Left ventricle myocardium superior (tissue), 1 donor: ENCODE data around the gene MAGEA9B. TPM values are rescaled to one million over a fixed set of nuclear protein-coding genes. Genes with fewer than 3 reads are reported as not detected.
"Not testable (repeated sequence)": the region's sequence is repeated elsewhere in the genome, so short reads cannot be mapped to it uniquely, and the experiment has no call there.

Source experiments
- ATAC-seq: fragments of 200-7000 bp; cut with Tn5 transposase; one replicate; pipeline ENCODE4 v1.9.1; 2020; ENCODE audit warnings: mild to moderate bottlenecking, moderate library complexity
- DNase-seq: peaks from one replicate; pipeline ENCODE4 v3.0.0-alpha.2; 2020
- intact Hi-C: fragments of 100-400 bp; cut with micrococcal nuclease; formaldehyde crosslinking; loops from one replicate; pipeline ENCODE4 v1.11.0; 2022
- total RNA-seq: library from RNA; stranded (reverse); fragmentation: NEBNext Ultra II Directional; extraction: Animal tissue kit (Norgen Biotek cat#: 25700); gene quantifications from one replicate; pipeline ENCODE4 v1.2.1, GENCODE V29; 2021
- donor health status: DM: no; HTN: yes; CAD: no; lungs with severe emphysema.

The MAGEA9B gene
- total RNA-seq, 1 donor from 2014 or later = not detected

GRCh38 chrX:149585631-149586030 is 1.6 kb downstream of the MAGEA9B start:
- ATAC-seq, DNase-seq, intact Hi-C loops: not testable (repeated sequence)

DNA sequence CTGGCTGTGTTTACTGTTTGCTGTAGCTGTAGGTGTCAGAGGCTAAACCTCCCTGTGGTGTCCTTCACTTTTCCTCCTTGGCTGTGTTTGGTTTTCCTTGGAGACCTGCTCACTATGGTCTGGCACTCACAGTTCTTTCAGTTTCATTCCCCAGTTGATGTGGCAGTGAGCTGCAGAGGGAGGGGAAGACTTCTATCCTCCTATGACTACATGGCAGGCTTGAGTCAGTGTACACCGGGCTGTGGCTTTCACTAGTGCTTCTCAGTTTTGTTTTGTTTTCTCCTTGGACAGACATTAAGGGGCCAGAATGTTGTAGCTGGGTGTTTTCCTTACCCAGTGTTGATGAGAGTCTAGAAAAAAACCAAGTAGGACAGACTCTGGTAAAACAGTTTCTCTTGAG is 13.8 kb downstream of the MAGEA9B start:
- ATAC-seq = not testable (repeated sequence)

GRCh38 chrX:149572743-149573142 is 14.5 kb downstream of the MAGEA9B start:
- intact Hi-C loops = no loop called here
- no peak for ATAC-seq
- no peak for DNase-seq

More for the DNA sequence above, 13.8 kb downstream of the MAGEA9B start:
- DNase-seq, intact Hi-C loops: not testable (repeated sequence)

GRCh38 chrX:149571770-149572169 is 15.5 kb downstream of the MAGEA9B start:
- intact Hi-C loops = no loop called here
- DNase-seq = no peak
- no peak for ATAC-seq

GRCh38 chrX:149570668-149571067 is 16.6 kb downstream of the MAGEA9B start:
- intact Hi-C loops = no loop called here
- ATAC-seq (no peak), DNase-seq (no peak)

GRCh38 chrX:149569770-149570169 is 17.5 kb downstream of the MAGEA9B start:
- no peak for DNase-seq
- ATAC-seq = no peak
- intact Hi-C loops = no loop called here

- intact Hi-C loops = no loop called here
- DNase-seq (no peak), ATAC-seq (peak; percentile 74)
Observed at GRCh38 chrX:149568701-149569296, 18.5 kb downstream of the MAGEA9B start.

DNA sequence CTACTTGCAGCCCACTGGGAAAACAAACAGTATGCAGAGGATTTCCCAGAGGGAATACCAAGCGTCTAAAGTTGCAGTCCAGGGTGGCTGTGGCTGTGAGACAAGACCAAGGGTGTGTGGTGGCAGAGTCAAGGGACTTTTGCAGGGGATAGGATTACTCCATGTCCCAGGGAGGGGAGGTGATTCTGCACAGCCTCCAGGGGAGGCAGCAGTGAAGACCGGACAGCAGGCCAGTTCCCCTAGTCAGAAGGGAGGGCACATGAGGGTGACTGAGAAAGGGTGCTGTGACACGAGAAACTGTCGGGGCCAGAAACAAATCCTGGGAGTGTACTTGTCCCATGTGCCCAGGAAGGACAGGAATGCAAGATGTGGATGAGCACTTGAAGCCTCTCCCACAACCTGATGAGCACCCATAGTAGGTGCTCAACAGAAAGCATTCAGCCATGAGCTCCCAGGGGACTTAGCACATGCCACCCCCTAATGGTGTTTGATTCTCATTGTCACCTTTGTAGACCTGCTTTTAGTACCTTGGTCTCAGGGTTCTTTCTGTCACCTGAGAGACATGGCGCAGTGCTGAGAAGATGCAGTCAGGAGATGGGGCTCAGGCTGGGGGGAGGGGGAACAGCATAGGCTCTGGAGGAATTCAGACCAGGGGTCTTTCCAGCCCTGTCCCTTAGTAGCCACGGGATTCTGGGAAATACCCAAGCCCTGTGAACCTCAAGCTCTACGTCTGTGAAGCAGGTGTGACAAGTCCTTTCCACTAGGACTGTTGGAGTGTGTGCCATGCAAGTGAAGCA is 19.4 kb downstream of the MAGEA9B start:
- no peak for ATAC-seq
- intact Hi-C loops = no loop called here
- no peak for DNase-seq

DNA sequence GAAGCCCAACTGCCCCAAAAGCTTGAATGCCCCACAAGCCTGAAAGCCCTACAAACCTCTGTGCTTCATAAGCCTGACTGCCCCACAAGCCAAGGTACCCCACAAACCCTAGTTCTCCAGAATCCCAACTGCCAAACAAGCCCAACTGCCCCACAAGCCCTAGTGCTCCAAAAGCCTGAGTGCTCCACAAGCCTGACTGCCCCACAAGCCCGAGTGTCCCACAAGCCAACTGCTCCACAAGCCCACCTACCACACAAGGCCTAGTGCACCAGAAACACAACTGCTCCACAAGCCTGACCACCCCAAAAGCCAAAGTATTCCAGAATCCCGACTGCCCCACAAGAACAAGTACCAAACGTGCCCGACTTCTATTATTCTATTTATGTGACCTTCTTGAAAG is 23.9 kb downstream of the MAGEA9B start:
- no peak for DNase-seq
- intact Hi-C loops = no loop called here

GRCh38 chrX:149555251-149555650 is 32.0 kb downstream of the MAGEA9B start:
- intact Hi-C loops, DNase-seq: not testable (repeated sequence)
- ATAC-seq = peak; percentile 67

More for the DNA sequence above, 23.9 kb downstream of the MAGEA9B start:
- no peak for ATAC-seq

- ATAC-seq, intact Hi-C loops, DNase-seq: not testable (repeated sequence)
Observed at GRCh38 chrX:149551939-149552248, 35.4 kb downstream of the MAGEA9B start.

DNA sequence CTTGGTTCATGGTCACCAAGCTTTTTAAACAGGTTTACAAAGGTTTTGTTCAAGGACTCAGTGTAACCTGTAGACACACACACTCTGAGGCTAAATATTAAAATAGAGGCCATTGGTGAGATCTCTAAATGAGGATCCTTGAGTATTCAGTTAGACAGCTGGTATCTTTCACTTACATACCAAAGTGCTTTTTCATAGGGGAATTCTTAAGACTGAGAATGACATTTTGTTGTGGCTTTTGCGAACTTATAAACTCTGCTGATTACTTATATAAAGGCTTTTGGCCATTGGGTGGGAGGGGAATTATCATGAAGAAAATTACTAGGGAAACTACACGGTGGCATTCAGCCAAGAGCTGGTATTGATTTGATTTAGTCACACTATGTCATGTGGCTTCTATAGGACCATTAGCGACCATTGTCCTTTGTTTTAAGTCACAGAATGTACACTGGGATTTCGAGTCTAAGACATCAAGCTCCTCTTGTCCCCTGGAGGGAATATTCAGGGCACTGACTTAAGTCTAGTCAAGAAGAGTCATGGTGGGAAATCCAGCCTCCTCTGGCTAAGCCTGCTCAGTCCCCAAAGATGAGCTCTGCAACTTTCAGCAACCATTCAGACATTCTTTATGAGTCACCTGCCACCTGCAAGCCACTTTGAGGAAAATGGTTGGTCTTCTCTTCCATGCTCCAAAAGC is 35.9 kb downstream of the MAGEA9B start:
- ATAC-seq, intact Hi-C loops: not testable (repeated sequence)

DNA sequence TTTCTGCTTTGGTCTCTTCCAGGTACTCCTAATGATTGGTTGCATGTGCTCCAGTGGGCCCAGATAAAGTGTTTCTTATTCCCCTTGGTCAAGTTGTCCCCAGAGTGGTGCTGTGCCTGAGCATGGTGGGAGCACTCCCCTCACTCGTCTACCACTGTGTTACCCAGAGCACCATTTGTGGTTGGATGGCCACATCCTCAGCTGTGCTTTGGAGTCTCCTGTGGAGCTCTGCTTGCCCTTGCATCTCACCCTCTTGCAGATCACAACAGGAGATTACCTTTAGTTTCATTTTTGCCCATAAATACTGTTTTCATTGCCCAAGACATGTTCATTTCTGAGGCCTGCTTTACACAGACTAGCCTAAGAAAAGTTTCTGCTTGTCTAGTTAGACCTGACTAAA is 36.8 kb downstream of the MAGEA9B start:
- ATAC-seq, intact Hi-C loops: not testable (repeated sequence)

More for the DNA sequence above, 35.9 kb downstream of the MAGEA9B start:
- not testable (repeated sequence) for DNase-seq

GRCh38 chrX:149549701-149550100 is 37.6 kb downstream of the MAGEA9B start, which contains the start of gene HSFX3:
Gene HSFX3 (minus strand): TSS chrX:149549924. CDS start chrX:149549852, 72 bp downstream.
- DNase-seq, intact Hi-C loops: not testable (repeated sequence)
- peak; percentile 32 for ATAC-seq

More for the DNA sequence above, 36.8 kb downstream of the MAGEA9B start:
- not testable (repeated sequence) for DNase-seq

DNA sequence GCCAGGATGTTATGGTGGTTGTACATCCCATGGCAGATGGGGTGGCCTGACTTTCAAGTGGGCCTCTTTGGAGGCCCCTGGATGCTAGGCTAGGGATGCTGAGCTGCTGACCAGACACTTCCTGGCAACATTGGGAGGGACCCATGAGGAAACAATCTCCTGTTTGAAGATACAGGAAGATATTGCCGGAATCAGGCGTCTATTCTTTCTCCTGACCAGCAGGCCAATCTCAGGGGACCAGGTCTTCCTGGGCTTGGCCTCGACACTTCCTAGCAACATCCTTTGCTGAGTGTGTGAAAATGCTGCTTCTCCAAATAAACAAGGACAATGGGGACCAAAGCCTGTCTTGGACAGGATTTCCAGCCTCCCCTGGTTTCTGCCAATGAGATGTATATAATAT is 39.5 kb downstream of the MAGEA9B start:
- ATAC-seq, intact Hi-C loops, DNase-seq: not testable (repeated sequence)

DNA sequence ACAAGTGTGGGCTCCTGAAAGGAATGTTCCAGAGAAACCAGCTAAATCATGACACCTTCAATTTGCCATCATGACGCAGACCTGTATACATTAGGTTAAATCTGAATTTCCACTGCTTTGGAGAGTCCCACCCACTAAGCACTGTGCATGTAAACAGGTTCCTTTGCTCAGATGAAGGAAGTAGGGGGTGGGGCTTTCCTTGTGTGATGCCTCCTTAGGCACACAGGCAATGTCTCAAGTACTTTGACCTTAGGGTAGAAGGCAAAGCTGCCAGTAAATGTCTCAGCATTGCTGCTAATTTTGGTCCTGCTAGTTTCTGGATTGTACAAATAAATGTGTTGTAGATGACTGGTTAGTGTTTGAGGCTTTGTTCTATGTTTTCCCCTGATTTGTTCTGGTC is 40.3 kb downstream of the MAGEA9B start:
- DNase-seq, ATAC-seq, intact Hi-C loops: not testable (repeated sequence)

DNA sequence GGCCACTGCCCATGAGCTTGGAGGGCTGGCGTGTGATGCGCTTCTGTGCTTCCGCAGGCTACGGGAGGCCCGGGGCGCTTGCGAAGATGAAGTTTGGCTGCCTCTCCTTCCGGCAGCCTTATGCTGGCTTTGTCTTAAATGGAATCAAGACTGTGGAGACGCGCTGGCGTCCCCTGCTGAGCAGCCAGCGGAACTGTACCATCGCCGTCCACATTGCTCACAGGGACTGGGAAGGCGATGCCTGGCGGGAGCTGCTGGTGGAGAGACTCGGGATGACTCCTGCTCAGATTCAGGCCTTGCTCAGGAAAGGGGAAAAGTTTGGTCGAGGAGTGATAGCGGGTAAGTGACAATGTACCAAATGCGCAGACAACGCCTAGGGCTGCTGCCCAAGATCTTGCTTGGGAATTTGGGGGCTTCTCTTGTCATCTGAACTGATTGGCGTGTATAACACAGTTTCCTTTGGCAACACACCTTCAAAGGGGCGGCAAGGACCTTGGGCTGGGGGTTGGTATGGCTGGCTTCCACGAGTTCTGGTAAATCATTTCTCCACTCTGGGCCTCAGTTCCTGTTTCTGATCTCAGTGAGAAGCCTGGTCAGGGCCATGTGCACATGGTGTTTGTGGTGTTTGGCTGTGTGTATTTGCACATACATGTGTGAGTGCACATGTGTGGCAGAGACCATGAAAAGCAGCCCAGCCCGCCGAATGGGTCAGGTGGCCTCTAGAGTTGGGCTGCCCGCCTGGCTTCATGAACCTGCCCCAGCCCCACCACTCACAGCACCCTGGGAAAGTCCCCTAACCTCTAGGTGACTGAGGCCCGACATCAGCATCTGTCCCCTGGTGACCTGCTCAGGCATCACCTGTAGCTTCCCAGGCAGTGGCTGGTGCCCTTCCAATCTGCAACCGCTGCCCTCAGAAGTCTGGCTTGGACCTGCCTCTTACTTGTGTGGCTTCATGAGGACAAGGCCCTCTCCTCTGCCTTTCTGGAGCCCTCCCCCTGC is 41.4 kb downstream of the MAGEA9B start:
- DNase-seq = peak; percentile 25
- ATAC-seq, intact Hi-C loops: not testable (repeated sequence)

DNA sequence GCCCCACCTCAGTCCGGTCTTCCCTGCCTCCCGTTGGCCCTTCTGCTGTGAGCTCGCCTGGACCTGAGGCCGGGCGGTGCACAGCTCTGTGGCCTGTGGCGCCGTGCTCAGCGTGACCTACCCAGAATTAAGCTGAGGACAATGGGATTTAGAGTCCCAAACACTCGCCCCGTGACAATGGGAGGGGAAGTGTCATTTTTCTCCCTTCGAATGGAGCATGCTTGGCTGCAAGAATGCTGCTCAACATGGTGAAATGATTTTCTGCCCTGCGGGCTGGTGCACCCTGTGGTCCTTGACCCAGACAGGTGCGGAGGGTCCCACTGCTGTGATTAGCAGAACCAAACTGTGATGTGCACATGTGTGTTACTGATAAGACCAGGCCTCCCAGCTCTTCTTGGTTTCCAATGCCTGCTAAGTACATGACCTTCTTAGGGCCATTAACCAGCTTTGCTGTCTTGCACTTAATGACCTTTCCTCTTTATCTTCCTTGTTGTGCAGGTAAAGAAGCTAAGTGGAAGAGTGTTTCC is 45.7 kb downstream of the MAGEA9B start:
- intact Hi-C loops = no loop called here
- DNase-seq (no peak), ATAC-seq (no peak)
